Spleen (tissue), 7 donors: ENCODE data around the gene PNCK.
A peak's percentile ranks its signal among the peaks of the same experiment; 100 is the strongest.

ENCODE experiments used
- CTCF ChIP-seq, 11 experiments: fragments of 200-600 bp in 7 of 11; fragments of 450-650 bp in 4 of 11; sonication (generic) in 4 of 11; IDR thresholded peaks in 8 of 11; conservative IDR thresholded peaks in 3 of 11; 1 replicate in 7 of 11; 2 replicates in 4 of 11; pipeline versions ENCODE4 v1.4.0 to v1.8.0; 2016 to 2021; ENCODE audit warnings: antibody characterized with exemption in 11 of 11, inconsistent platforms in 4 of 11, mild to moderate bottlenecking in 1 of 11
- POLR2A ChIP-seq, 3 donors: fragments of 450-650 bp; IDR thresholded peaks; one replicate each; pipeline ENCODE4 v1.5.1; 2017; ENCODE audit warnings: antibody characterized with exemption in 3 of 3, mild to moderate bottlenecking in 1 of 3
- donor health status: DM: no; HTN: no; CAD: no; lungs with moderate emphysema.
- donor health status: DM: no; HTN: no; CAD: no.
- donor health status: DM: no; HTN: no; CAD: no.

DNA sequence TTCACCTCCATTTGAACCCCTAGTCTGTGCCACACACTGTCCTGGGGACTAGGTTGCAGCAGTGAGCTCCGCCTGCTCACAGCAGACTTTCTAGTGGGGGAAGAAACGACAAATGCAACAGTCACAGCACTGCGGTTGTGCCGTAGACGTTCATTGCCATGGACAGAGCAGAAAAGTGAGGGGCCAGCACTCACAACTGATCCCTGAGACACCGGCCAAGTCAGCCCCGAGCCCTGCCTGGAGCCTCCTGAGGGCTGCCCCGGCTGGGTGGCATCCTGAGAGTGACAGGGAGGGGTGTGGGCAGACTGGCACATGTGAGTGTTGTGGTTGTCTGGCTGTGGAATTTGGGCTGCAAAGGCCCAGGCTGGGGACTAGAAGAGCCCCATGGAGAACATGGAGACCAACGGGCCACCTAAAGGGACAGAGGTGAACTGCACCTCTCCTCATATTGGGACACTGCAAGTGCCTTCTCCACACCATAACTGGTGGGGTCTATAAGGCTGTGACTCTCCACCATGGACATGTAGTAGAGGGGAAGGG is 22.0 kb downstream of the PNCK start:
- TF ChIP-seq POLR2A (IDR thresholded peaks at IDR 0.05) (no peak), CTCF (IDR thresholded peaks at IDR 0.05 in 8 of 11, conservative IDR thresholded peaks at IDR 0.05 in 3 of 11) (peak in 1 of 11 experiments; percentile 14)
